Measurements from ENCODE around the gene ABCA7. TPM values are rescaled to one million over a fixed set of nuclear protein-coding genes. Genes with fewer than 3 reads are reported as not detected.
A peak's percentile ranks its signal among the peaks of the same experiment; 100 is the strongest.

ABCA7 gene
- total RNA-seq, 2 experiments from 2014 or later = 114 to 118 TPM

DNA sequence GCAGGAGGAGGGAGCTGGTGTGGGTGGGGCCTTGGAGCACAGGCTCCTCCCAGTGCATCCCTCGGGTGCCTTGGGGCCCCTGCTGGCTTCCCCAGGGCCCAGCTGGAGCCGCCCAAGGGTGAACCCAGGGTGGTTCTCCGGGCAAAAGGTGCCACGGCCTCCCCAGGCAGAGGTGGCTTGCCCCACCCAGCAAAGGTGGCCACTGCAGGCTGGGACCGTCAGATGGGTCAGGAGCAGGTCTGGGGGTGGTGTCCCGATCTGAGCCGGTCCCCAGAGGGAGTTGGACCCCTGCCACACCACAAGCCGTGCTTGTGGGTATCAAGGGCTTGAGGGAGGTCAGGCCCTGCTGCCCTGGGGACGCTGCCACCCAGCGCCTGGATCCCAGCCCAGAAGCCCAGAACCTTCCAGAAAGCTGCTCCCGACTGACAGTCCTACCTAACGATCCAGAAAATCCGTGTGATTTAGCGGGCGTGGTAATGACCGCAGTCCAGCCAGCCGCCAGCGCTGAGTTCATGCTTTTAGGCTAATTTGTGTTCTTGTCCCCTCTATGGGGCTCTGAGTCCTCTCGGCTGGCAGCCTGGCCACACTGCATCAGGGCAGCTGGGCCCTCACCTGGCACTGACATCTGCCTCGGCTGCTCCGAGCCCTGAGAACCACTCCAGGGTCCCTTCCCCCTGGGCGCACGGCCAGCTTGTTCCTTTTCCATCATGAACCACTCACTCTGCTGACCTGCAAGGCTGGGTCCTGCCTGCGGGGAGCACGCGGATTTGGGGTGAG lies 44.7 kb upstream of the ABCA7 start:
- Histone ChIP-seq H3K27me3 (ENCODE audit: control insufficient read depth in 1 of 2, insufficient read depth in 2 of 2, low read length in 2 of 2) (peaks cover 20 to 36% of the 10 kb centered on the region in 2 experiments), H3K9me3 (ENCODE audit: control insufficient read depth in 1 of 2, insufficient read depth in 1 of 2, low read length in 2 of 2) (no peaks in the 10 kb centered on the region), H3K4me1 (ENCODE audit: insufficient read depth, low read length) (peaks cover 22% of the 10 kb centered on the region), H3K27ac (ENCODE audit: low read depth in 1 of 2, low read length in 2 of 2) (no peak overlapping the region), H3K36me3 (ENCODE audit: insufficient read depth, low read length) (peaks cover 28% of the 10 kb centered on the region), H3K4me3 (ENCODE audit: low read length) (no peak overlapping the region)
- H3K27ac Mint-ChIP-seq = no peak overlapping the region
- ChIA-PET POLR2A (interaction anchor here (0.6 to 1.3 kb wide), 2 partner anchors 11 to 97 kb away, joined by 3 to 5 read pairs; partner anchors contain the start of gene WDR18), CTCF (interaction anchor here (1.5 kb wide), 1 partner anchor 249 kb away, joined by 3 read pairs; no protein-coding TSS in a partner anchor)
- peaks cover 24% of the 10 kb centered on the region for H3K27me3 Mint-ChIP-seq
- no peaks in the 10 kb centered on the region for H3K9me3 Mint-ChIP-seq
- no peak overlapping the region for H3K4me3 Mint-ChIP-seq
- TF ChIP-seq, protein P1, sequence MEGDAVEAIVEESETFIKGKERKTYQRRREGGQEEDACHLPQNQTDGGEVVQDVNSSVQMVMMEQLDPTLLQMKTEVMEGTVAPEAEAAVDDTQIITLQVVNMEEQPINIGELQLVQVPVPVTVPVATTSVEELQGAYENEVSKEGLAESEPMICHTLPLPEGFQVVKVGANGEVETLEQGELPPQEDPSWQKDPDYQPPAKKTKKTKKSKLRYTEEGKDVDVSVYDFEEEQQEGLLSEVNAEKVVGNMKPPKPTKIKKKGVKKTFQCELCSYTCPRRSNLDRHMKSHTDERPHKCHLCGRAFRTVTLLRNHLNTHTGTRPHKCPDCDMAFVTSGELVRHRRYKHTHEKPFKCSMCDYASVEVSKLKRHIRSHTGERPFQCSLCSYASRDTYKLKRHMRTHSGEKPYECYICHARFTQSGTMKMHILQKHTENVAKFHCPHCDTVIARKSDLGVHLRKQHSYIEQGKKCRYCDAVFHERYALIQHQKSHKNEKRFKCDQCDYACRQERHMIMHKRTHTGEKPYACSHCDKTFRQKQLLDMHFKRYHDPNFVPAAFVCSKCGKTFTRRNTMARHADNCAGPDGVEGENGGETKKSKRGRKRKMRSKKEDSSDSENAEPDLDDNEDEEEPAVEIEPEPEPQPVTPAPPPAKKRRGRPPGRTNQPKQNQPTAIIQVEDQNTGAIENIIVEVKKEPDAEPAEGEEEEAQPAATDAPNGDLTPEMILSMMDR (IDR thresholded peaks at IDR 0.05) = no peak
- intact Hi-C loops (cut with DNase I, micrococcal nuclease) = no loop called here
- no peak for ATAC-seq (ENCODE audit: poor library complexity)
- peaks cover 13% of the 10 kb centered on the region for H3K4me1 Mint-ChIP-seq (ENCODE audit: low read depth)
- peaks cover 23% of the 10 kb centered on the region for H3K36me3 Mint-ChIP-seq (ENCODE audit: low read depth)
- no peak for DNase-seq

DNA sequence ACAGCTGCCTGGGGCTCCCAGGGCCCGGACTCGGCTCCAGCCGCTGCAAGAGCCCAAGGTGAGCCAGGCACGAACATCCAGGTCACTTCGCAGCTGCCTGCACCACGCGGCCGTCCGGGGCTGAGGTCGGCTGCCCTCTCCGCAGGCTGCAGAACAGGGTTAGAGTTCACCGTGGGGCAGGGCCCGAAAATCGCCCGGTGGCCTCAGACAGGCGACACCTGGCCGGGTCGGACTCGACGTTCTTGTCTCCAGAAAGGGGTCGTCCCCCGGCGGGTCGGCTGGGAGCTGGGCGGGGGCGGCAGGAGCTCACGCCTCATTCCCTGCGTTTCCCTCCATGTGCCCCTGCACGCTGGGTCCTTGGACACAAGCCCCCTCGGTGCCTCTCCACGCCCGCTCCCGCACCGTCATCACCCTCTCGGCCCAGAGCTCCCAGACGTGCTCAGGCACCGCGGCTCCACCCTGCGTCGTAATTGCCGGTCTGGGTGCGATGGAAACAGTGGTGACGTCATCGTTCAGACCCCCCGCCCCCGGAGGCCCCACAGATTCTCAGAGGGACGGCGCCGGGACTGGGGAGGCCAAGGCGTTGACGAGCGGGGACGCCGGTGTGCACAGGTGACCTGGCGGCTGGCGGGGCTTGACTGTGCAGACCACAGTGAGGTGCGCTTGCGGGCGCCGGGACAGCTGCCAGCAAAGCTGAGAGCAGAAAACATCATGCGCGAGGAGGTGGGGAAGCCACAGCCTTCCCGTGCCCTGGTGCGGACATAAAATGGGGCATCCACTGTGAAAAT lies 43.7 kb upstream of the ABCA7 start:
- ChIA-PET POLR2A (interaction anchor here (0.6 to 1.6 kb wide), 12 partner anchors 8 to 133 kb away, joined by 3 to 7 read pairs (median 4); partner anchors contain the start of genes ABCA7, ARHGAP45, RNU6-2 and WDR18), CTCF (interaction anchor here (1.2 to 1.6 kb wide), 3 partner anchors 14 to 248 kb away, joined by 3 to 4 read pairs (median 3); no protein-coding TSS in a partner anchor)
- no peaks in the 10 kb centered on the region for H3K9me3 Mint-ChIP-seq
- peak overlapping the region; percentile 97 for H3K27ac Mint-ChIP-seq
- H3K4me3 Mint-ChIP-seq = peak overlapping the region; percentile 83
- peaks cover 20% of the 10 kb centered on the region for H3K36me3 ChIP-seq (ENCODE audit: insufficient read depth, low read length)
- TF ChIP-seq, protein P1 (IDR thresholded peaks at IDR 0.05) = no peak
- peaks cover 29% of the 10 kb centered on the region for H3K27me3 Mint-ChIP-seq
- H3K9me3 ChIP-seq (ENCODE audit: control insufficient read depth in 1 of 2, insufficient read depth in 1 of 2, low read length in 2 of 2) = peaks cover 0 to 6% of the 10 kb centered on the region in 2 experiments
- H3K4me1 Mint-ChIP-seq (ENCODE audit: low read depth) = peaks cover 13% of the 10 kb centered on the region
- DNase-seq (peak; percentile 44 to 94 (median 78)), ATAC-seq (ENCODE audit: poor library complexity) (peak; percentile 80)
- H3K4me3 ChIP-seq (ENCODE audit: low read length) = peak overlapping the region; percentile 46
- no peak overlapping the region for H3K27ac ChIP-seq (ENCODE audit: low read depth in 1 of 2, low read length in 2 of 2)
- intact Hi-C loops (cut with DNase I, micrococcal nuclease) = no loop called here
- peaks cover 27 to 41% of the 10 kb centered on the region in 2 experiments for H3K27me3 ChIP-seq (ENCODE audit: control insufficient read depth in 1 of 2, insufficient read depth in 2 of 2, low read length in 2 of 2)
- peaks cover 16% of the 10 kb centered on the region for H3K36me3 Mint-ChIP-seq (ENCODE audit: low read depth)
- peaks cover 28% of the 10 kb centered on the region for H3K4me1 ChIP-seq (ENCODE audit: insufficient read depth, low read length)

DNA sequence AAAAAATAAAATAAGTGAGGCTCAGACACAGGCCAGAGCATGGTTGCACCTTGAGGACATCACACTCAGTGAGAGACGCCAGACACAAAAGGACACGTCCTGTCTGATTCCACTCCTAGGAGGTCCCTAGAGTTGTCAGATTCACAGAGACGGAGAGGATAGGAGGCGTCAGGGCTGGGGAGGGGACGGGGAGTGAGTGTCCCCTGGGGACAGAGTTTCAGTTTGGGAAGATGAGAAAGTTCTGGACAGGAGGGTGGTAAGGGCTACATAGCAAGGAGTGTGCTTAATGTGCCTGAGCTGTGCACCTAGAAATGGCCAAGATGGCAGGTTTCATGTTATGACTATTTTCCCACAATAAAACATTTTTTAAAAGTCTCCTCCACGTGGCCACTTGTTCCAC lies 41.8 kb upstream of the ABCA7 start:
- H3K27me3 Mint-ChIP-seq = peaks cover 31% of the 10 kb centered on the region
- H3K36me3 ChIP-seq (ENCODE audit: insufficient read depth, low read length) = peaks cover 9% of the 10 kb centered on the region
- no peak for DNase-seq

More for the DNA sequence above, 41.8 kb upstream of the ABCA7 start:
- peaks cover 35% of the 10 kb centered on the region for H3K4me1 ChIP-seq (ENCODE audit: insufficient read depth, low read length)
- Mint-ChIP-seq H3K9me3 (no peaks in the 10 kb centered on the region), H3K4me3 (no peak overlapping the region), H3K4me1 (ENCODE audit: low read depth) (peaks cover 13% of the 10 kb centered on the region), H3K27ac (no peak overlapping the region), H3K36me3 (ENCODE audit: low read depth) (peaks cover 12% of the 10 kb centered on the region)
- no peak for ATAC-seq (ENCODE audit: poor library complexity)
- TF ChIP-seq, protein P1 (IDR thresholded peaks at IDR 0.05) = no peak
- no peak overlapping the region for H3K27ac ChIP-seq (ENCODE audit: low read depth in 1 of 2, low read length in 2 of 2)
- no peak overlapping the region for H3K4me3 ChIP-seq (ENCODE audit: low read length)
- ChIA-PET CTCF (interaction anchor here (0.6 to 1.3 kb wide), 2 partner anchors 67 to 187 kb away, joined by 3 read pairs; no protein-coding TSS in a partner anchor), POLR2A (interaction anchor here (1.0 to 1.6 kb wide), 2 partner anchors 14 to 78 kb away, joined by 3 to 6 read pairs; partner anchors contain the start of gene WDR18)
- H3K9me3 ChIP-seq (ENCODE audit: control insufficient read depth in 1 of 2, insufficient read depth in 1 of 2, low read length in 2 of 2) = peaks cover 0 to 11% of the 10 kb centered on the region in 2 experiments
- peaks cover 30 to 48% of the 10 kb centered on the region in 2 experiments for H3K27me3 ChIP-seq (ENCODE audit: control insufficient read depth in 1 of 2, insufficient read depth in 2 of 2, low read length in 2 of 2)
- intact Hi-C loops (cut with DNase I, micrococcal nuclease) = no loop called here

All from CD4-positive, alpha-beta T cell (primary cell).